ENCODE data around the gene METTL9. TPM values are rescaled to one million over a fixed set of nuclear protein-coding genes. Genes with fewer than 3 reads are reported as not detected.
"Not testable (repeated sequence)": the region's sequence is repeated elsewhere in the genome, so short reads cannot be mapped to it uniquely, and the experiment has no call there.

METTL9 gene
- total RNA-seq, 6 experiments from 2014 or later: 9.6 to 29.3 (median 15.5) TPM

- peak overlapping the region in 1 of 3 donors; percentile 17 for H3K4me3 ChIP-seq
- peaks cover 0 to 23% (median 0%) of the 10 kb centered on the region in 4 donors for H3K4me1 ChIP-seq
- no peaks in the 10 kb centered on the region for H3K36me3 ChIP-seq
- intact Hi-C loops (cut with DNase I): no loop called here
- TF ChIP-seq POLR2A (IDR thresholded peaks at IDR 0.05) (no peak), CTCF (IDR thresholded peaks at IDR 0.05) (no peak)
- no peaks in the 10 kb centered on the region for H3K9me3 ChIP-seq
- WGBS (ENCODE audit: insufficient coverage, low coverage, low lambda C conversion rate, missing lambda C conversion rate): 44% methylated on average over 7 of the region's 9 CpGs
- H3K27me3 ChIP-seq: no peaks in the 10 kb centered on the region
- peak overlapping the region; percentile 17 to 66 (median 49) for H3K27ac ChIP-seq
- peak; percentile 47 to 66 (median 56) for ATAC-seq
- DNase-seq: no peak
Observed at GRCh38 chr16:21645261-21645721, 45.9 kb downstream of the METTL9 start.

GRCh38 chr16:21646091-21646490 lies 46.7 kb downstream of the METTL9 start:
- WGBS (ENCODE audit: insufficient coverage, low coverage, low lambda C conversion rate, missing lambda C conversion rate): 45% methylated on average over 5 of the region's 5 CpGs
- TF ChIP-seq CTCF (IDR thresholded peaks at IDR 0.05): no peak
- no peak for TF ChIP-seq POLR2A (IDR thresholded peaks at IDR 0.05)
- peaks cover 0 to 21% (median 0%) of the 10 kb centered on the region in 4 donors for H3K4me1 ChIP-seq
- H3K9me3 ChIP-seq: no peaks in the 10 kb centered on the region
- H3K27ac ChIP-seq: peak overlapping the region; percentile 17 to 66 (median 49)
- intact Hi-C loops (cut with DNase I): no loop called here
- H3K4me3 ChIP-seq: peak overlapping the region in 1 of 3 donors; percentile 17
- no peak for DNase-seq
- ATAC-seq: peak in 3 of 4 donors; percentile 47 to 63 (median 57)
- no peaks in the 10 kb centered on the region for H3K27me3 ChIP-seq
- H3K36me3 ChIP-seq: no peaks in the 10 kb centered on the region

DNA sequence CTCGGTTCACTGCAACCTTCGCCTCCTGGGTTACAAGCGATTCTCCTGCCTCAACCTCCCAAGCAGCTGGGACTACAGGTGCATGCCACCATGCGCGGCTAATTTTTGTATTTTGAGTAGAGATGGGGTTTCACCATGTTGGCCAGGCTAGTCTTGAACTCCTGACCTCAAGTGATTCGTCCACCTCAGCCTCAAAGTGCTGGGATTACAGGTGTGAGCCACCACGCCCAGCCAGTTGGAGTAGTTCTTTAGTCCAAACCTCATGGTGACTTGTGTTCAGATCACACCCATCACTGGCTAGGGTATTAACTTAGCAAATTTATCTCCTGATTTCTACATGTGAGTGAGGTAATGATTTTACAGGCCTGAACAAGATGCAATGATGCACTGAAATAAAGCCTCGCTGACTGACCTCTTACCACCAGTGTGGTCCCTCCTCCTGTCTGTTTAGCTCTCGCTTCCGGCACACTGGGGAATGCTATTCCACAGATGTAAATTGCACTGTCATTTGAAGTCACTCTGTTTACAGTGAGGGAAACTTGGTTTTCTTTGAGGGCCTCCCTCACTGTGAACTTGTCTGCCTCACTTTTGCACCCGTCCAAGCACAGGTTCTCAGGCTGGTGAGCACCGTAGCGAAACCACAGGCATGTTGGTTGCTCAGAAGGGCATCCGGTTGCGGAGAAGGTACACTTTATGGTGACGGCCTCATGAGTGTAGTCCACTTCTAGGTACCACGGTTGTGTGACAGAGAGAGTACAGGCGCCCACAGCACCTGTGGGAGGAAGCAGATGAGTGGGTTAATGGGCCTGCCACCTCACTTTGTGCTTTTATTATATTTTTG lies 47.6 kb downstream of the METTL9 start:
- intact Hi-C loops (cut with DNase I): no loop called here
- TF ChIP-seq POLR2A (IDR thresholded peaks at IDR 0.05): no peak
- no peak for TF ChIP-seq CTCF (IDR thresholded peaks at IDR 0.05)
- H3K27ac ChIP-seq: peak overlapping the region in 2 of 3 donors; percentile 49 to 66
- no peak overlapping the region for H3K4me3 ChIP-seq
- H3K4me1 ChIP-seq: peaks cover 0 to 16% (median 0%) of the 10 kb centered on the region in 4 donors
- ATAC-seq (peak; percentile 13 to 60 (median 38)), DNase-seq (no peak)
- H3K36me3 ChIP-seq: no peaks in the 10 kb centered on the region
- no peaks in the 10 kb centered on the region for H3K27me3 ChIP-seq
- H3K9me3 ChIP-seq: no peaks in the 10 kb centered on the region
- WGBS (ENCODE audit: insufficient coverage, low coverage, low lambda C conversion rate, missing lambda C conversion rate): 80% methylated on average over 12 of the region's 18 CpGs

DNA sequence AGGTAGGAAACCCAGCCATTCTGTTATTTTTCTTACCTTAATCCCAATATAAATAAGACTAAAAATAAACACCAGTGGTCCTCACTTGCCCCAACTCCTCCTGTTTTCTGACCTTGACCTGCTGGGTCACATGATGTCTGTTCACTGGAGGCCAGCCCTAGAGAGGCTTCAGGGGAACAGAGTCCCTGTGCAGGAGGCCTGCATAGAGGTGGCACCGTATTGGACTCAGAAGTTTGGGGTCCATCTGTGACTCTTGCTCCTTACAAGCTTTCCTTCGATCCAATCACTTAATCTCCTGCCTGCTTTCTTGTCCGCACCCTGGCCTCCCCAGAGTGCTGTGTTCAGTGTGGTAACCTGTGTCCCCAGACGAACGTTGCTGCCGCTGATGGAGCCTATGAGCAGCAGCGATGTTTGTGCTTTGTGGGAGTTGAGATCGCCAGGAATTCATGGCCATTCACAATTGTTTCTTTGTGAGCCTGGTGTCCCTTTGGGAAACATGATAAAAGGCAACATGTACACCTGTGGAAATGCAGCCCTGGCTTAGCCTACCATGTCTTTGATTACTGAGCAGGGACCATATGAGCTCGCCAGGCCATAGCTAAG lies 48.3 kb downstream of the METTL9 start:
- whole genome bisulfite sequencing (ENCODE audit: insufficient coverage, low coverage, low lambda C conversion rate, missing lambda C conversion rate): 91% methylated on average over 7 of the region's 9 CpGs
- Histone ChIP-seq H3K4me3 (no peak overlapping the region), H3K36me3 (no peaks in the 10 kb centered on the region), H3K9me3 (no peaks in the 10 kb centered on the region), H3K4me1 (peaks cover 0 to 16% (median 0%) of the 10 kb centered on the region in 4 donors), H3K27ac (peak overlapping the region in 1 of 3 donors; percentile 49), H3K27me3 (no peaks in the 10 kb centered on the region)
- DNase-seq: no peak
- no peak for TF ChIP-seq POLR2A (IDR thresholded peaks at IDR 0.05)
- TF ChIP-seq CTCF (IDR thresholded peaks at IDR 0.05): no peak
- intact Hi-C loops (cut with DNase I): no loop called here
- no peak for ATAC-seq

DNA sequence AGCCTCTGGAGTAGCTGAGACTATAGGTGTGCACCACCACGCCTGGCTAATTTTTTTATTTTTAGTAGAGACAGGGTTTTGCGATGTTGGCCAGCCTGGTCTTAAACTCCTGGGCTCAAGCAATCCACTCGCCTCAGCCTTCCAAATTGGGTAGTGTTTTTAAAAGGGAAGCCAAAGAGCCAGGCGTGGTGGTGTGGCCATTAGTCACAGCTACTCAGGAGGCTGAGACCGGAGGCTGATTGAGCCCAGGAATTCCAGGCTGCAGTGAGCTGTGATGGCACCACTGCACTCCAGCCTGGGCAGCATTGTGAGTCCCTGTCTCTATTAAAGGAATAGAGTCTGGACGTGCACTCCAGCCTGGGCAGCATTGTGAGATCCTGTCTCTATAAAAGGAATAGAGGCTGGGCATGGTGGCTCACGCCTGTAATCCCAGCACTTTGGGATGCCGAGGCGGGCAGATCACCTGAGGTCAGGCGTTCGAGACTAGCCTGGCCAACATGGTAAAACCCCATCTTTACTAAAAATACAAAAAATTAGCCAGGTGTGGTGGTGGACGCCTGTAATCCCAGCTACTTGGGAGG lies 50.5 kb downstream of the METTL9 start:
- H3K4me1 ChIP-seq: peaks cover 0 to 13% (median 0%) of the 10 kb centered on the region in 4 donors
- H3K9me3 ChIP-seq; ATAC-seq; H3K4me3 ChIP-seq; intact Hi-C loops (cut with DNase I); DNase-seq; H3K36me3 ChIP-seq; H3K27me3 ChIP-seq: not testable (repeated sequence)
- peak overlapping the region in 1 of 3 donors; percentile 9 for H3K27ac ChIP-seq
- WGBS (ENCODE audit: insufficient coverage, low coverage, low lambda C conversion rate, missing lambda C conversion rate): 87% methylated on average over 11 of the region's 12 CpGs

Data from right lobe of liver (tissue), 6 donors.